ENCODE results near the gene METTL5.

DNA sequence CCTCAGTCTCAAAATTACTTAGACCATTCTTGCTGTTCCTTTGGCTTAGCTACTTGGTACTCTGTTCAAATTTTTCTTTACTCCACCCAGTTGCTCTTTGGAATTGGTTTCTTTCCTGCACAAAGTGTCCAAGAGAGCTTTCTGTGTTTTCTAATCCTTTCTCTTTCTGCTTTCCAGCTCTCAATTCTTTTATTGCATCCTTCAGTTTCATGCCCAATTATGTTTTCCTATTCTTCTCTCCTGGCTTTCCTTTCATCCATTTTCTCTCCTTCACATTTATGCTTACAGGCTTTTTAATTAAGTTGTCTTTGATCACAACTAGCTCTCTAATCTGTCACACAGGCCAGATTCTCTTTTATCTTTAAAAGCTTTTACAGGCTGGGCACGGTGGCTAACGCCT lies 40.8 kb upstream of the METTL5 start:
- no peak for TF ChIP-seq CTCF (IDR thresholded peaks at IDR 0.05)
- TF ChIP-seq POLR2A (IDR thresholded peaks at IDR 0.05) = no peak
- no peak for TF ChIP-seq EP300 (IDR thresholded peaks at IDR 0.05)
- no peak for TF ChIP-seq POLR2AphosphoS5 (IDR thresholded peaks at IDR 0.05)

Data from upper lobe of left lung (tissue), 4 donors.